ENCODE data around the gene HECTD2.

HECTD2 gene

DNA sequence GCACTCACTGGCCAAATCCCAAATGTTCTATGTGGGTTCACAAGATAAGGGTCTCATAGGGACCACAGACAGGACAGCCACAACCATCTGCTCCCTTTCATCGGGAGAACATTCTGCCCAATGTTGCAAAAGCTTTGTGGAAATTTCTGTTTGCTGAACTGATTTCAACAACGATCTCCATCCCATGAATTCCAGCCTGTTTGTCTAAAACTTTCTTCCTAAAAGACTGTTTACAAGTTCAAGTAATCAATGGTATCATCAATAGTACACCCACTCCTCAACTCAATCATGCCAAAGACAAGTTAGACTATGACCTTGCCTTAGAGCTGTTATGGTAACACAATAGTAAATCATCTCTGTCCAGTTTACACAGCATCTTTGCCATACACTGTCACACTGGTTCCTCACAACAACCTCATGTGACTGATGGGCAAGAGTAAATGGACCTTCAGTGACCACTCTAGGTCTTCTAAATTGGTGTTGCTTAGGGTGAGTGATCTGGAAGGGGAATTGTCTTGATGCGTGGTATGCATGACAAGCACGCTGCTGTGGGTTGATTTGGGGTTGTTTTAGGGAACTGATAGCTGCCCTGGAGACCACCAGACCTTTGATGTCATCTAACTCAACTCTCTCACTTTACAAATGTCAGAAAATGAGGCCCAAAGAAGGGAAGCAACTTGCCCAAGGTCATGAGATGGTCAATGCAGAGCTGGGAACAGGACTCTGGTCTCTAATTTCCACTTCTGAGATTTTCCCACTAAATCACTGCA is 127.7 kb downstream of the HECTD2 start:
- Histone ChIP-seq H3K27me3 (ENCODE audit: insufficient read depth, poor library complexity, severe bottlenecking) (no peaks in the 10 kb centered on the region), H3K36me3 (ENCODE audit: low read depth) (no peaks in the 10 kb centered on the region), H3K4me3 (ENCODE audit: severe bottlenecking) (no peak overlapping the region), H3K4me1 (ENCODE audit: insufficient read depth, poor library complexity, severe bottlenecking) (no peaks in the 10 kb centered on the region), H3K9me3 (ENCODE audit: severe bottlenecking) (no peaks in the 10 kb centered on the region), H3K27ac (ENCODE audit: poor library complexity, severe bottlenecking) (no peak overlapping the region)
- no peak for DNase-seq (ENCODE audit: low spot score)
- no peak for ATAC-seq (ENCODE audit: low read depth)
- TF ChIP-seq, protein P1, sequence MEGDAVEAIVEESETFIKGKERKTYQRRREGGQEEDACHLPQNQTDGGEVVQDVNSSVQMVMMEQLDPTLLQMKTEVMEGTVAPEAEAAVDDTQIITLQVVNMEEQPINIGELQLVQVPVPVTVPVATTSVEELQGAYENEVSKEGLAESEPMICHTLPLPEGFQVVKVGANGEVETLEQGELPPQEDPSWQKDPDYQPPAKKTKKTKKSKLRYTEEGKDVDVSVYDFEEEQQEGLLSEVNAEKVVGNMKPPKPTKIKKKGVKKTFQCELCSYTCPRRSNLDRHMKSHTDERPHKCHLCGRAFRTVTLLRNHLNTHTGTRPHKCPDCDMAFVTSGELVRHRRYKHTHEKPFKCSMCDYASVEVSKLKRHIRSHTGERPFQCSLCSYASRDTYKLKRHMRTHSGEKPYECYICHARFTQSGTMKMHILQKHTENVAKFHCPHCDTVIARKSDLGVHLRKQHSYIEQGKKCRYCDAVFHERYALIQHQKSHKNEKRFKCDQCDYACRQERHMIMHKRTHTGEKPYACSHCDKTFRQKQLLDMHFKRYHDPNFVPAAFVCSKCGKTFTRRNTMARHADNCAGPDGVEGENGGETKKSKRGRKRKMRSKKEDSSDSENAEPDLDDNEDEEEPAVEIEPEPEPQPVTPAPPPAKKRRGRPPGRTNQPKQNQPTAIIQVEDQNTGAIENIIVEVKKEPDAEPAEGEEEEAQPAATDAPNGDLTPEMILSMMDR (IDR thresholded peaks at IDR 0.05; ENCODE audit: poor library complexity, severe bottlenecking) = no peak

DNA sequence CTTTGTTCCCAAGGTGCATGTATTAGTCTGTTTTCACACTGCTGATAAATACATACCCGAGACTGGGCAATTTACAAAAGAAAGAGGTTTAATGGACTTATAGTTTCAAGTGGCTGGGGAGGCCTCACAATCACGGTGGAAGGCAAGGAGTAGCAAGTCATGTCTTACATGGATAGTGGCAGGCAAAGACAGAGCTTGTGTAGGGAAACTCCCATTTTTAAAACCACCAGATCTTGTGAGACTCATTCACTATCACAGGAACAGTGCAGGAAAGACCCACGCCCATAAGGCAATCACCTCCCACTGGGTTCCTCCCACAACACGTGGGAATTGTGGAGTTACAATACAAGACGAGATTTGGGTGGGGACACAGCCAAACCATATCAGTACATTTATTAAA is 129.8 kb downstream of the HECTD2 start:
- H3K27ac ChIP-seq (ENCODE audit: poor library complexity, severe bottlenecking) = no peak overlapping the region
- no peaks in the 10 kb centered on the region for H3K9me3 ChIP-seq (ENCODE audit: severe bottlenecking)
- TF ChIP-seq, protein P1 (IDR thresholded peaks at IDR 0.05; ENCODE audit: poor library complexity, severe bottlenecking) = no peak
- no peaks in the 10 kb centered on the region for H3K36me3 ChIP-seq (ENCODE audit: low read depth)
- no peak for ATAC-seq (ENCODE audit: low read depth)
- H3K4me1 ChIP-seq (ENCODE audit: insufficient read depth, poor library complexity, severe bottlenecking) = no peaks in the 10 kb centered on the region
- no peaks in the 10 kb centered on the region for H3K27me3 ChIP-seq (ENCODE audit: insufficient read depth, poor library complexity, severe bottlenecking)
- no peak for DNase-seq (ENCODE audit: low spot score)
- H3K4me3 ChIP-seq (ENCODE audit: severe bottlenecking) = no peak overlapping the region

DNA sequence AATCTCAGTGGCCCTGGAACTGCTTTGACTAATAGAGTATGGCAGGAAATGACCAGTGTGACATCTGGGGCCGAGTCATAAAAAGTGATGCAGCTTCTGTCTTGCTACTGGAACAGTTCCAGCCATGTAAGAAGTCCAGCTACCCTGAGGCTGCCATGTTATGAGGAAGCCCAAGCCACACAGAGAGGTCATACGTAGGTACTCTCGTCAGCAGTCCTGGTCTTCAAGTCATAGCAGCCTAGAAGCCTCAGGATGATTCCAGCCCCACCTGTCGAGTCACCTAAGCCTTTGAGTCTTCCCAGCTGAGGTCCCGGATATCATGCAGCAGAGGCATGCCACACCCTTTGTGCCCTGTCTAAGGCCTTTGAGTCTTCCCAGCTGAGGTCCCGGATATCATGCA is 130.6 kb downstream of the HECTD2 start:
- TF ChIP-seq, protein P1 (IDR thresholded peaks at IDR 0.05; ENCODE audit: poor library complexity, severe bottlenecking) = no peak
- Histone ChIP-seq H3K27me3 (ENCODE audit: insufficient read depth, poor library complexity, severe bottlenecking) (no peaks in the 10 kb centered on the region), H3K9me3 (ENCODE audit: severe bottlenecking) (no peaks in the 10 kb centered on the region), H3K27ac (ENCODE audit: poor library complexity, severe bottlenecking) (no peak overlapping the region), H3K36me3 (ENCODE audit: low read depth) (no peaks in the 10 kb centered on the region), H3K4me3 (ENCODE audit: severe bottlenecking) (no peak overlapping the region), H3K4me1 (ENCODE audit: insufficient read depth, poor library complexity, severe bottlenecking) (no peaks in the 10 kb centered on the region)
- no peak for ATAC-seq (ENCODE audit: low read depth)
- DNase-seq (ENCODE audit: low spot score) = no peak

DNA sequence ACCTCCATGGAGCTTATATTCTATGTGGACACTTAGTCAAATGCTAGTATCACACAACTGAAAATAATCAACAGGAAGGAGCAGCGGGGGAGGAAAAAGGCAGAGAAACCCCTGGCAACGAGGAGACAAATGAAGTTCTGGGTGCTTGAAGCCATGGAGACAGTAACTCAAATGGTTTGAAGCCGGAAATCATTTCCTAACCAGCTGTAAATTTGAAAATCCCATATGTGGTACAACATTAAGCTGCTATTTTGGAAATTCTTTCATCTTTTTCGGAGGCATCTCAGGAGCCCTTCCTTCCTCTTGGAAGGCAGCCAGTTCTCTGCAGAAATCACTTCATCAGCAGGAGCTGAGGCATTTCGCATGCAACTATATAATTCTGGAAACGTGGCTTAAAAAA is 131.3 kb downstream of the HECTD2 start:
- Histone ChIP-seq H3K4me1 (ENCODE audit: insufficient read depth, poor library complexity, severe bottlenecking) (no peaks in the 10 kb centered on the region), H3K9me3 (ENCODE audit: severe bottlenecking) (no peaks in the 10 kb centered on the region), H3K36me3 (ENCODE audit: low read depth) (no peaks in the 10 kb centered on the region), H3K27me3 (ENCODE audit: insufficient read depth, poor library complexity, severe bottlenecking) (no peaks in the 10 kb centered on the region), H3K4me3 (ENCODE audit: severe bottlenecking) (no peak overlapping the region), H3K27ac (ENCODE audit: poor library complexity, severe bottlenecking) (no peak overlapping the region)
- no peak for DNase-seq (ENCODE audit: low spot score)
- TF ChIP-seq, protein P1 (IDR thresholded peaks at IDR 0.05; ENCODE audit: poor library complexity, severe bottlenecking) = no peak
- no peak for ATAC-seq (ENCODE audit: low read depth)

DNA sequence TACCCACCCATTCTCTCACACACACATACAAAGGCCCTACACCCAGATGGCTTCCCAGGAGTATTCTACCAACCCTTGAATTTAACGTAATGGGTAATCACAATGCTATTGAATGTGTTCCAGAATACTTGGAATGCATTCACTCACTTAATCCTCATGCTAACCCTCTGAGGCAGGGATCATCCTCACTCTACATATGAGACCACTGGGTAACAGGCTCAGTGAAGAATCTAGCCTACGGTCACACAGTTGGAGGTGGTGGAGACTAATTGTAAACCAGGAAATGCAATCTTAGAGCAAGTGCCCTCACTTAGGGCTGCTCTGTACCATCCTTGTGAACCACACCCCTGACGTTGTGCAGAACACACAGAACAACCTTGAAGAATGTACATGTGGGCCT is 135.2 kb downstream of the HECTD2 start:
- ATAC-seq (ENCODE audit: low read depth) (no peak), DNase-seq (ENCODE audit: low spot score) (no peak)
- no peaks in the 10 kb centered on the region for H3K4me1 ChIP-seq (ENCODE audit: insufficient read depth, poor library complexity, severe bottlenecking)
- no peaks in the 10 kb centered on the region for H3K36me3 ChIP-seq (ENCODE audit: low read depth)
- H3K27ac ChIP-seq (ENCODE audit: poor library complexity, severe bottlenecking) = no peak overlapping the region
- H3K4me3 ChIP-seq (ENCODE audit: severe bottlenecking) = no peak overlapping the region
- TF ChIP-seq, protein P1 (IDR thresholded peaks at IDR 0.05; ENCODE audit: poor library complexity, severe bottlenecking) = no peak
- no peaks in the 10 kb centered on the region for H3K27me3 ChIP-seq (ENCODE audit: insufficient read depth, poor library complexity, severe bottlenecking)
- H3K9me3 ChIP-seq (ENCODE audit: severe bottlenecking) = no peaks in the 10 kb centered on the region
